Endodermal cell (in vitro differentiated cells): ENCODE data around the gene BOD1L1. TPM values are rescaled to one million over a fixed set of nuclear protein-coding genes. Genes with fewer than 3 reads are reported as not detected.

ENCODE experiments used
- DNase-seq: peaks from one replicate; pipeline ENCODE4 v3.0.0-alpha.2; 2017
- H3K27ac ChIP-seq: 2 replicates; pipeline ENCODE4 v1.5.1; 2013; ENCODE audit warnings: mild to moderate bottlenecking, low read depth, low read length, moderate library complexity
- H3K27me3 ChIP-seq: 2 replicates; pipeline ENCODE4 v1.6.1; 2013; ENCODE audit warnings: mild to moderate bottlenecking, low read length, moderate library complexity; ENCODE audit not compliant: insufficient read depth, control insufficient read depth, poor library complexity, severe bottlenecking
- H3K36me3 ChIP-seq: 2 replicates; pipeline ENCODE4 v1.7.0; 2013; ENCODE audit warnings: mild to moderate bottlenecking, low read length, moderate library complexity; ENCODE audit not compliant: control insufficient read depth, insufficient read depth
- H3K4me1 ChIP-seq: one replicate; pipeline ENCODE4 v1.7.0; 2013; ENCODE audit warnings: low read length; ENCODE audit not compliant: control insufficient read depth, insufficient read depth
- H3K4me3 ChIP-seq: 2 replicates; pipeline ENCODE4 v1.5.1; 2013; ENCODE audit warnings: mild to moderate bottlenecking, low read length, moderate library complexity
- H3K9ac ChIP-seq: 2 replicates; pipeline ENCODE4 v1.6.1; 2013; ENCODE audit warnings: mild to moderate bottlenecking, low read length, moderate library complexity; ENCODE audit not compliant: poor library complexity, severe bottlenecking; ENCODE audit errors: extremely low read depth
- H3K9me3 ChIP-seq: 2 replicates; pipeline ENCODE4 v1.6.1; 2013; ENCODE audit warnings: mild to moderate bottlenecking, low read length, moderate library complexity; ENCODE audit not compliant: control insufficient read depth
- H3K27ac Mint-ChIP-seq: 2 replicates; pipeline ENCODE4 v1.8.0; 2020; ENCODE audit warnings: mixed read lengths
- H3K27me3 Mint-ChIP-seq: 2 replicates; pipeline ENCODE4 v1.8.0; 2021; ENCODE audit warnings: mild to moderate bottlenecking, mixed read lengths; ENCODE audit not compliant: insufficient read depth
- H3K36me3 Mint-ChIP-seq: 2 replicates; pipeline ENCODE4 v1.8.0; 2020; ENCODE audit warnings: low read depth, mixed read lengths
- H3K4me1 Mint-ChIP-seq: 2 replicates; pipeline ENCODE4 v1.8.0; 2020; ENCODE audit warnings: mixed read lengths
- H3K4me3 Mint-ChIP-seq: 2 replicates; pipeline ENCODE4 v1.8.0; 2020; ENCODE audit warnings: mild to moderate bottlenecking, moderate library complexity, mixed read lengths
- H3K9me3 Mint-ChIP-seq: 2 replicates; pipeline ENCODE4 v1.8.0; 2020; ENCODE audit warnings: mild to moderate bottlenecking, mixed read lengths
- WGBS, 2 experiments: methylation state at CpG; one replicate each; pipeline versions ENCODE4 v1.1.5 to v1.1.7; 2013; ENCODE audit warnings: missing lambda C conversion rate in 2 of 2, mixed read lengths in 1 of 2; ENCODE audit not compliant: insufficient coverage in 1 of 2, insufficient read length in 1 of 2; 5-methylcytosine and 5-hydroxymethylcytosine counted together
- total RNA-seq, 2 donors: library from RNA; stranded (reverse); fragmentation: NEBNext Ultra II Directional in 1 of 2; extraction: Animal tissue kit (Norgen Biotek cat#: 25700) in 1 of 2; gene quantifications; 2 replicates in 1 of 2; 3 replicates in 1 of 2; pipeline ENCODE4 v1.2.1, GENCODE V29; 2021
- TF ChIP-seq, protein P1 (sequence below): fragments of 200-600 bp; sonication (generic); conservative IDR thresholded peaks from 2 replicates; pipeline ENCODE4 v1.5.0; 2021; ENCODE audit warnings: antibody characterized with exemption, mild to moderate bottlenecking

The BOD1L1 gene
- total RNA-seq, 2 donors from 2014 or later: 42.5 to 46.3 TPM

DNA sequence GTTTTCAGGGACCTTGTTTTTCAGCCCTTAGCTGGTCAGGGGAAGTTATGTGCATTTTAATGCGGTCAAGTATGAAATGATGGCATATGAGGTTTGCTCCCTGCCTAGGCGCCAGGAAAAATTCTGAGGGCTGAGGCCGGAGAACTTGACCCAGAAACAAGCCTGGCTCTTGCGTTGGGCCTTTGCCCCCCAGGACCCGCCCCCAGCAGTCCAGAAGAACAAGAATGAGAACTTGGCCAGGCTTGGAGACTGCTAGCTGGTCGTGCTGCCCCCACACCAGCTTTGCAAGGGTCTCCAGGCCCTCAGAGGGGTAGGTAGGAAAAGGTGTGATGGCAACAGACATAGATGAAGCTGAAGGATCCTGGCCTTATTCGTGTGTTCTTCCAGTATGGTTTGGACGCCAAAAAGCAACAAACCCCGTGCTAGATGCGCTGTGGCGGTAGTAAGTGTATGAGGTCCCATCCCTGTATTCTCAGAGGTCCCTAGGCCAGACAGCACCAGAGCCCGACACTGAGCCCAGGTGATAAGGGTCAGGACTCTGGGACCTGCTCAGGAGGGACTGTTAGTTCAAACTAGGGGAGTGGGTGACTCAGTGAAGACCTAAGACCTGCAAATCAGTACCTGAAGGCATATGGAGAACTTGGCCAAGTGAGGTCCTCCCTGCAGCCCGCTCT, 93.7 kb downstream of the BOD1L1 start:
- Histone ChIP-seq H3K4me3 (no peak overlapping the region), H3K27me3 (peaks cover 99% of the 10 kb centered on the region), H3K9me3 (no peaks in the 10 kb centered on the region), H3K9ac (no peak overlapping the region), H3K4me1 (no peaks in the 10 kb centered on the region), H3K36me3 (no peaks in the 10 kb centered on the region), H3K27ac (no peak overlapping the region)
- Mint-ChIP-seq H3K36me3 (no peaks in the 10 kb centered on the region), H3K27ac (no peak overlapping the region), H3K4me1 (peaks cover 24% of the 10 kb centered on the region), H3K9me3 (no peaks in the 10 kb centered on the region), H3K4me3 (no peak overlapping the region), H3K27me3 (peaks cover 86% of the 10 kb centered on the region)
- peak; percentile 66 for DNase-seq
- TF ChIP-seq, protein P1, sequence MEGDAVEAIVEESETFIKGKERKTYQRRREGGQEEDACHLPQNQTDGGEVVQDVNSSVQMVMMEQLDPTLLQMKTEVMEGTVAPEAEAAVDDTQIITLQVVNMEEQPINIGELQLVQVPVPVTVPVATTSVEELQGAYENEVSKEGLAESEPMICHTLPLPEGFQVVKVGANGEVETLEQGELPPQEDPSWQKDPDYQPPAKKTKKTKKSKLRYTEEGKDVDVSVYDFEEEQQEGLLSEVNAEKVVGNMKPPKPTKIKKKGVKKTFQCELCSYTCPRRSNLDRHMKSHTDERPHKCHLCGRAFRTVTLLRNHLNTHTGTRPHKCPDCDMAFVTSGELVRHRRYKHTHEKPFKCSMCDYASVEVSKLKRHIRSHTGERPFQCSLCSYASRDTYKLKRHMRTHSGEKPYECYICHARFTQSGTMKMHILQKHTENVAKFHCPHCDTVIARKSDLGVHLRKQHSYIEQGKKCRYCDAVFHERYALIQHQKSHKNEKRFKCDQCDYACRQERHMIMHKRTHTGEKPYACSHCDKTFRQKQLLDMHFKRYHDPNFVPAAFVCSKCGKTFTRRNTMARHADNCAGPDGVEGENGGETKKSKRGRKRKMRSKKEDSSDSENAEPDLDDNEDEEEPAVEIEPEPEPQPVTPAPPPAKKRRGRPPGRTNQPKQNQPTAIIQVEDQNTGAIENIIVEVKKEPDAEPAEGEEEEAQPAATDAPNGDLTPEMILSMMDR: no peak
- 77 to 96% methylated on average over 4 to 13 of the region's 13 CpGs for WGBS, 2 experiments

DNA sequence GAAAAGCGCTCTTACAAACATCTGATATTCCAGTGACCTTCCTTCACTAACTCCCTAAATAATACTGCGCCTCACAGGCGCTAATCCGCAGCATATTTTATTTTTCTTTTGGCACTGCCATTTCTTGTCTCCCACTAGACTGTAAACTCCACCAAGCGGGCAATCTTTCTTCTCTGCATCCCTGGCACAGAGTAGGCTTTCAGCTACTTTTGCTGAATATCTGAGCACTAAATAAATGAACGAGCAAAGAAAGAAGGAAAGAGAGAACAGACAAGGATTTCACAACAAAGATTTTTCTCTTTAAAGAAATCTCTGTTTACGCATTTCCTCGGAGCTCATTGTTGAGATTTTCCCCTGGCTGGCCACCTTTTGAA, 95.9 kb downstream of the BOD1L1 start:
- Mint-ChIP-seq H3K27me3 (peaks cover 75% of the 10 kb centered on the region), H3K4me1 (peaks cover 24% of the 10 kb centered on the region), H3K9me3 (no peaks in the 10 kb centered on the region), H3K27ac (peak overlapping the region; percentile 66), H3K4me3 (peak overlapping the region; percentile 30), H3K36me3 (no peaks in the 10 kb centered on the region)
- H3K9ac ChIP-seq: no peak overlapping the region
- no peaks in the 10 kb centered on the region for H3K4me1 ChIP-seq
- no peaks in the 10 kb centered on the region for H3K36me3 ChIP-seq
- 62 to 76% methylated on average over 7 to 8 of the region's 8 CpGs for WGBS, 2 experiments
- no peak overlapping the region for H3K27ac ChIP-seq
- TF ChIP-seq, protein P1: no peak
- H3K27me3 ChIP-seq: peaks cover 99% of the 10 kb centered on the region
- no peaks in the 10 kb centered on the region for H3K9me3 ChIP-seq
- H3K4me3 ChIP-seq: no peak overlapping the region
- no peak for DNase-seq

DNA sequence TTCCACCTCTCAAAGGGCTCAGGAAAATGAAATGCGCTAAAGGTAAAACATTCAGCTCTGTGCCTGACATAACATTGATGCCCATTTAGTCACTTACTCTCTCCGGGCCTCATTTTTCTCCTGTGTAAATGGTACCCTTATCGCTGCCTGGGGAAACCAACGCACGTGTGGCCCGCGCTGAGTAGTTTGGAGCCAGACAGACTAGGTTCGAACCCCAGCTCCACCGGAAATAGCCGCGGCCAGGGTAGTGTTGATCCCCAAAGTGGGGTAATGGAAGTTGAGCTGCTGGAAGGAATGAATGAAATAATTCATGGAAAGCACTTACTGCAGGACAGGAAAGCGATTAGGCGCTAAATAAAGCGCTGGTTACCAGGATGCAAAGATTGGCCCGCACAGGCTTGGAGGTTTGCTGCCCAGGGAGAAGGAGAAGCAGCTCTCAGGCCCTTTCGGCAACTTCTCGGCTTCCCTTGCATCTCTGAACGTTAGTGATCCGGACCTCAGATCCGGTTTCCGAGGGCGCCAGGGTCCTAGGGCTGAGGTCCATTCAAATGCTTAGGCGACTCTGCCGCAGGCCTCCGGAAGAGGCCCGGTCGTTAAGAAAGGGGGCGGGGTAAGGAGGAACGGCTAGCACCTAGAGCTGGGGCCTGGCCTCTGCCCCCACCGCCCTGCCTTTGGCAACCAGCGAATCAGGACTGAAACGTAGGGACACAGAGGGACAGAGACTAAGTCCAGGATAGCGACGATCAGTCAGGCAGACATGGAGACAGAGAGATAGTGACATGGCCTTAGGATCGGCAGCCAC, 96.5 kb downstream of the BOD1L1 start:
- Histone ChIP-seq H3K27ac (no peak overlapping the region), H3K27me3 (peaks cover 99% of the 10 kb centered on the region), H3K4me1 (no peaks in the 10 kb centered on the region), H3K9ac (no peak overlapping the region), H3K4me3 (no peak overlapping the region), H3K9me3 (no peaks in the 10 kb centered on the region), H3K36me3 (no peaks in the 10 kb centered on the region)
- WGBS, 2 experiments: 40 to 41% methylated on average over 11 to 35 of the region's 35 CpGs
- H3K4me1 Mint-ChIP-seq: peaks cover 22% of the 10 kb centered on the region
- H3K4me3 Mint-ChIP-seq: peak overlapping the region; percentile 30
- DNase-seq: peak; percentile 90
- peaks cover 71% of the 10 kb centered on the region for H3K27me3 Mint-ChIP-seq
- no peaks in the 10 kb centered on the region for H3K9me3 Mint-ChIP-seq
- H3K27ac Mint-ChIP-seq: peak overlapping the region; percentile 66
- TF ChIP-seq, protein P1: no peak
- no peaks in the 10 kb centered on the region for H3K36me3 Mint-ChIP-seq
